Lower lobe of right lung (tissue), 2 donors: ENCODE results near the gene SERTAD2. TPM values are rescaled to one million over a fixed set of nuclear protein-coding genes. Genes with fewer than 3 reads are reported as not detected.
A peak's percentile ranks its signal among the peaks of the same experiment; 100 is the strongest.

Source experiments
- ATAC-seq, 2 donors: fragments of 200-7000 bp; cut with Tn5 transposase; one replicate each; pipeline ENCODE4 v1.9.1; 2020 to 2022; ENCODE audit warnings: mild to moderate bottlenecking in 2 of 2, moderate library complexity in 2 of 2
- DNase-seq: peaks from one replicate; pipeline ENCODE4 v3.0.0-alpha.2; 2020
- H3K27ac ChIP-seq: fragments of 200-600 bp; one replicate; pipeline ENCODE4 v1.8.0; 2022
- H3K27me3 ChIP-seq: fragments of 200-600 bp; one replicate; pipeline ENCODE4 v1.8.0; 2022; ENCODE audit warnings: low read depth
- H3K36me3 ChIP-seq: fragments of 200-600 bp; one replicate; pipeline ENCODE4 v1.8.0; 2022; ENCODE audit warnings: mild to moderate bottlenecking
- H3K4me1 ChIP-seq: fragments of 200-600 bp; one replicate; pipeline ENCODE4 v1.8.0; 2022
- H3K4me3 ChIP-seq: fragments of 200-600 bp; one replicate; pipeline ENCODE4 v1.8.0; 2022; ENCODE audit warnings: mild to moderate bottlenecking
- H3K9me3 ChIP-seq: fragments of 200-600 bp; one replicate; pipeline ENCODE4 v1.8.0; 2022
- CTCF ChIP-seq: fragments of 200-600 bp; IDR thresholded peaks from one replicate; pipeline ENCODE4 v1.8.0; 2022; ENCODE audit warnings: antibody characterized with exemption, mild to moderate bottlenecking
- intact Hi-C: fragments of 100-400 bp; cut with DNase I; formaldehyde crosslinking; loops from one replicate; pipeline ENCODE4 v1.11.0; 2022
- total RNA-seq: library from RNA; stranded (reverse); fragmentation: NEBNext Ultra II Directional; extraction: Animal tissue kit (Norgen Biotek cat#: 25700); gene quantifications from one replicate; pipeline ENCODE4 v1.2.1, GENCODE V29; 2021
- donor health status: DM: no; HTN: yes; CAD: no; lungs with severe emphysema.

The SERTAD2 gene
- total RNA-seq, 1 donor from 2014 or later, result 20.1 TPM

GRCh38 chr2:64646007-64646880 is 7.5 kb downstream of the SERTAD2 start:
- DNase-seq, result peak; percentile 89
- peak; percentile 44 to 54 for ATAC-seq
- peaks cover 74% of the 10 kb centered on the region for H3K4me1 ChIP-seq
- H3K27me3 ChIP-seq, result no peaks in the 10 kb centered on the region
- H3K27ac ChIP-seq, result peak overlapping the region; percentile 42
- H3K9me3 ChIP-seq, result no peaks in the 10 kb centered on the region
- H3K36me3 ChIP-seq, result no peaks in the 10 kb centered on the region
- peak; percentile 97 for TF ChIP-seq CTCF
- H3K4me3 ChIP-seq, result no peak overlapping the region
- intact Hi-C loops, result loop anchor here (10.0 kb wide), 1 partner anchor 219 kb away; no protein-coding TSS in a partner anchor

- ATAC-seq (peak; percentile 89 to 90), DNase-seq (peak; percentile 87)
- H3K4me3 ChIP-seq, result peak overlapping the region; percentile 49
- TF ChIP-seq CTCF, result no peak
- peak overlapping the region; percentile 89 for H3K27ac ChIP-seq
- H3K9me3 ChIP-seq, result no peaks in the 10 kb centered on the region
- H3K4me1 ChIP-seq, result peaks cover 70% of the 10 kb centered on the region
- no peaks in the 10 kb centered on the region for H3K36me3 ChIP-seq
- H3K27me3 ChIP-seq, result no peaks in the 10 kb centered on the region
- intact Hi-C loops, result loop anchor here (10.0 kb wide), 1 partner anchor 220 kb away; no protein-coding TSS in a partner anchor
Measured at GRCh38 chr2:64644458-64645382, 9.0 kb downstream of the SERTAD2 start.

GRCh38 chr2:64643838-64644457 is 9.8 kb downstream of the SERTAD2 start:
- TF ChIP-seq CTCF, result no peak
- Histone ChIP-seq H3K27me3 (no peaks in the 10 kb centered on the region), H3K4me3 (peak overlapping the region; percentile 49)

GRCh38 chr2:64641599-64641998 is 12.1 kb downstream of the SERTAD2 start:
- H3K9me3 ChIP-seq, result no peaks in the 10 kb centered on the region
- TF ChIP-seq CTCF, result no peak
- H3K27ac ChIP-seq, result no peak overlapping the region
- no peak overlapping the region for H3K4me3 ChIP-seq
- peaks cover under 1% of the 10 kb centered on the region for H3K36me3 ChIP-seq
- H3K4me1 ChIP-seq, result peaks cover 72% of the 10 kb centered on the region
- H3K27me3 ChIP-seq, result no peaks in the 10 kb centered on the region
- no peak for DNase-seq
- no peak for ATAC-seq
- intact Hi-C loops, result loop anchor here (10.0 kb wide), 1 partner anchor 223 kb away; no protein-coding TSS in a partner anchor

More at GRCh38 chr2:64643838-64644457, 9.8 kb downstream of the SERTAD2 start:
- Histone ChIP-seq H3K9me3 (no peaks in the 10 kb centered on the region), H3K4me1 (peaks cover 65% of the 10 kb centered on the region), H3K36me3 (no peaks in the 10 kb centered on the region), H3K27ac (peak overlapping the region; percentile 89)
- intact Hi-C loops, result loop anchor here (10.0 kb wide), 1 partner anchor 221 kb away; no protein-coding TSS in a partner anchor
- DNase-seq (no peak), ATAC-seq (no peak)
